Thyroid gland (tissue), 4 donors: ENCODE results near the gene HBM.

Experiments used
- CTCF ChIP-seq, 6 experiments: fragments of 200-600 bp in 3 of 6; fragments of 450-650 bp in 3 of 6; sonication (generic) in 3 of 6; IDR thresholded peaks; one replicate each; pipeline ENCODE4 v1.5.1; 2016 to 2019; ENCODE audit warnings: antibody characterized with exemption in 6 of 6, mild to moderate bottlenecking in 2 of 6, inconsistent platforms in 1 of 6, moderate library complexity in 1 of 6
- POLR2A ChIP-seq, 2 donors: fragments of 450-650 bp; IDR thresholded peaks; one replicate each; pipeline ENCODE4 v1.6.1; 2017; ENCODE audit warnings: antibody characterized with exemption in 2 of 2, mild to moderate bottlenecking in 2 of 2, moderate library complexity in 1 of 2

- no peak for TF ChIP-seq CTCF (IDR thresholded peaks at IDR 0.05)
- no peak for TF ChIP-seq POLR2A (IDR thresholded peaks at IDR 0.05)
Observed at GRCh38 chr16:177981-178667, 12.3 kb downstream of the HBM start.
